Measurements from ENCODE around the gene THOC6. TPM values are rescaled to one million over a fixed set of nuclear protein-coding genes. Genes with fewer than 3 reads are reported as not detected.

Gene THOC6
- total and polyA plus RNA-seq, 2 donors (not counting 3 experiments of a cell fraction or from before 2014, with no cell fraction given), result 23.9 to 39.3 TPM

GRCh38 chr16:2976201-2976600 is 47.6 kb upstream of the THOC6 start:
- dilution Hi-C loops (cut with MboI; ENCODE audit: extremely low pct_ligation_motif_present, low sequenced_read_pairs), result no loop called here
- Histone ChIP-seq H4K20me1 (replicated peaks; ENCODE audit: control insufficient read depth, extremely low read depth, insufficient read depth, low read length) (no peaks in the 10 kb centered on the region), H3K9me1 (replicated peaks; ENCODE audit: control insufficient read depth, extremely low read depth, insufficient read depth, low read length) (no peaks in the 10 kb centered on the region), H3K4me2 (ENCODE audit: insufficient read depth, low read length) (no peak overlapping the region), H3K27me3 (ENCODE audit: control insufficient read depth in 2 of 2, insufficient read depth in 2 of 2, low read length in 2 of 2) (no peaks in the 10 kb centered on the region), H3K9me3 (replicated peaks; ENCODE audit: control insufficient read depth, insufficient read depth, low read length) (no peaks in the 10 kb centered on the region), H3K9ac (replicated peaks; ENCODE audit: extremely low read depth, insufficient read depth, low read length) (no peak overlapping the region), H3K4me3 (replicated peaks in 1 of 3; ENCODE audit: insufficient read depth in 1 of 3, low read depth in 1 of 3, low read length in 3 of 3) (no peak overlapping the region), H3K36me3 (ENCODE audit: control insufficient read depth in 2 of 2, extremely low read depth in 1 of 2, insufficient read depth in 2 of 2, low read length in 2 of 2) (peaks cover 0 to 2% of the 10 kb centered on the region in 2 experiments), H2AFZ (ENCODE audit: low read depth, low read length) (no peak overlapping the region), H3K4me1 (ENCODE audit: control insufficient read depth, extremely low read depth, insufficient read depth, low read length) (peaks cover 10% of the 10 kb centered on the region), H3K27ac (ENCODE audit: insufficient read depth, low read depth, low read length) (no peak overlapping the region), H3K79me2 (ENCODE audit: control insufficient read depth, insufficient read depth, low read length) (peaks cover 5% of the 10 kb centered on the region)
- ChIA-PET POLR2A (no interaction called here), CTCF (no interaction called here)
- no TSS peak for BruUV-seq (replicated peaks)
- no peak for FAIRE-seq
- DNase-seq (ENCODE audit: low read depth, low spot score), result no peak
- intact Hi-C loops (cut with micrococcal nuclease), result no loop called here
- TF ChIP-seq MYC (IDR thresholded peaks at IDR 0.05; ENCODE audit: low read depth, low read length) (no peak), POLR2AphosphoS5 (IDR thresholded peaks at IDR 0.05; ENCODE audit: insufficient read depth, low read depth, low read length) (no peak), POLR2A (IDR thresholded peaks at IDR 0.05; ENCODE audit: low read depth, low read length) (no peak), FOS (IDR thresholded peaks at IDR 0.05; ENCODE audit: borderline replicate concordance, insufficient read depth, low read length) (no peak), EZH2 (IDR thresholded peaks at IDR 0.05; ENCODE audit: borderline replicate concordance, low read depth, low read length, severe bottlenecking) (no peak), JUN (IDR thresholded peaks at IDR 0.05; ENCODE audit: borderline replicate concordance, insufficient read depth, insufficient read length, low read depth) (no peak), GATA2 (IDR thresholded peaks at IDR 0.05; ENCODE audit: insufficient read depth, insufficient read length, low read depth, low read length) (no peak)
- TF ChIP-seq, protein P1, sequence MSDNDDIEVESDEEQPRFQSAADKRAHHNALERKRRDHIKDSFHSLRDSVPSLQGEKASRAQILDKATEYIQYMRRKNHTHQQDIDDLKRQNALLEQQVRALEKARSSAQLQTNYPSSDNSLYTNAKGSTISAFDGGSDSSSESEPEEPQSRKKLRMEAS (IDR thresholded peaks at IDR 0.05; ENCODE audit: insufficient read depth, insufficient read length), result no peak
- TF ChIP-seq, protein P2, sequence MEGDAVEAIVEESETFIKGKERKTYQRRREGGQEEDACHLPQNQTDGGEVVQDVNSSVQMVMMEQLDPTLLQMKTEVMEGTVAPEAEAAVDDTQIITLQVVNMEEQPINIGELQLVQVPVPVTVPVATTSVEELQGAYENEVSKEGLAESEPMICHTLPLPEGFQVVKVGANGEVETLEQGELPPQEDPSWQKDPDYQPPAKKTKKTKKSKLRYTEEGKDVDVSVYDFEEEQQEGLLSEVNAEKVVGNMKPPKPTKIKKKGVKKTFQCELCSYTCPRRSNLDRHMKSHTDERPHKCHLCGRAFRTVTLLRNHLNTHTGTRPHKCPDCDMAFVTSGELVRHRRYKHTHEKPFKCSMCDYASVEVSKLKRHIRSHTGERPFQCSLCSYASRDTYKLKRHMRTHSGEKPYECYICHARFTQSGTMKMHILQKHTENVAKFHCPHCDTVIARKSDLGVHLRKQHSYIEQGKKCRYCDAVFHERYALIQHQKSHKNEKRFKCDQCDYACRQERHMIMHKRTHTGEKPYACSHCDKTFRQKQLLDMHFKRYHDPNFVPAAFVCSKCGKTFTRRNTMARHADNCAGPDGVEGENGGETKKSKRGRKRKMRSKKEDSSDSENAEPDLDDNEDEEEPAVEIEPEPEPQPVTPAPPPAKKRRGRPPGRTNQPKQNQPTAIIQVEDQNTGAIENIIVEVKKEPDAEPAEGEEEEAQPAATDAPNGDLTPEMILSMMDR (IDR thresholded peaks at IDR 0.05; ENCODE audit: extremely low read depth in 1 of 2, insufficient read depth in 1 of 2, low read depth in 1 of 2, low read length in 2 of 2), result no peak

All from endothelial cell of umbilical vein (primary cell).